ENCODE data around the gene TIMP4. TPM values are rescaled to one million over a fixed set of nuclear protein-coding genes. Genes with fewer than 3 reads are reported as not detected.

TIMP4 gene
- polyA plus RNA-seq, 4 donors, result 0.98 to 1.1 (median 1.1) TPM

DNA sequence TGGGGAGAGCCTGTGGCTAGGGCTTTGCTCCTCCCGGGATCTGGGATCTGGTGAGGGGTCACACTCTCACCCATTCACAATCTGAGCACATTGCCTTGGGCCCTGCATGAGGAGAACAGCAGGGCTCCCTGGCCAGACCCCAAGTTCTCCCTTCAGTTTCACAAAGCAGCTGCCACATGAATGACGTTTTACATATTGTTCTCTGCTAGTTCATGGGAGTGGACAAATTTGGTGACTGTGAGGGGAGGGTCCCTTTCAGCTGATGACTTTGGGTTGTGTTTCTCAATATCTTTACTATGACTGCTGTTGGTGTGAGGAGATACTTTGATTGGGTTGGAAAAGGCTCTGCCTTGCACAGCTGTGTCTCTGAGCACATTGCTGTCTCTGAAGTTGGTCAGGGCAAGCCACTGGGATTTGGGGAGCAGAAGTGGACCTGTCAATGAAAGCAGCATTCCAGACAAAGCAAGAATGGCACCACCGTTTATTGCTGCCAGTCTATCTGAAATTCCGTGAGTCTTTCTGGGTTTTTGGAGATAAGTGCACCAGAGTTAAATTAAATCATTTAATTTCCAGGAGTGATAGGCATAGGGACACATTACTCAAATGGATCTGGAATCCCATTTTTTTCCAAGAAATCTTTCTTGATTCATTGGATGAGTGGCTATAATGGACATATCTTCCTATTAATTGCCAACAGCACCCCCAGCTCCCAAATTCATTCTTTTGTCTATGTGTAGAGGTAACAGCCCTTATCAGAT, 10.3 kb downstream of the TIMP4 start:
- no peak for DNase-seq (ENCODE audit: low read depth in 4 of 4, low spot score in 3 of 4)

DNA sequence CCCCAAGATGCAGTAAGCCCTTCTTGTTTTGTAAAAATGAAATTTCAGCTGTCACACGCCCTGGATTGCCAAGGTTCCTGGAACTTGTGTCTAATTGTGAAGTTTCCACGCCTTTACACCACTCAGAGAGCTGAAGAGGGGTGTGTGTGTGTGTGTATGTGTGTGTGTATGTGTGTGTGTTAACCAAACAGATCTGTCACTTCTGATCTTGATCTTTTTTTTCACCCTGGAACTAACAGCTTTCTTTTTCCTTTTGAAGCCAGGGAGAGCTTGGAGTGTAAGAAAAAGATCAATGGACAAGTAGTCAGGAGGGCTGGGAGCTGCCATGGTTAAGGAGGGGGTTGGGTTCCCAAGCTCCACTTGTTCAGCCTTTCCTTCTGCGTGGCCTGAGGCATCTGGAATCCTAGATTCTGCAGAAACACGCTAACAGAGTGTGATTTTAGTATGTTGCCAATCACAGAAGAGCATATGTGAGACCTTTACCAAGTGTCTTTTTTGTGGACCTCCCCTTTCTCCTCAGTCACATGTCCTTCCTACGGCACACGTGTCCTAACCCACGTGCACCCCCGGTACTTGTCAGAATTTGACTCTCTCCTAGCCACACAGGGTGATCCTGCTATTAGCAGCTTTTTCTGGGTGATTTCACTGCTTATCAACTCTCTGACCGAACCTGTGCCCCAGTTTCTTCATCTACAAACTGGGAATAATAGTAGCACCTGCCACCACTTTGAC, 11.5 kb downstream of the TIMP4 start:
- DNase-seq (ENCODE audit: low read depth in 4 of 4, low spot score in 3 of 4), result no peak

DNA sequence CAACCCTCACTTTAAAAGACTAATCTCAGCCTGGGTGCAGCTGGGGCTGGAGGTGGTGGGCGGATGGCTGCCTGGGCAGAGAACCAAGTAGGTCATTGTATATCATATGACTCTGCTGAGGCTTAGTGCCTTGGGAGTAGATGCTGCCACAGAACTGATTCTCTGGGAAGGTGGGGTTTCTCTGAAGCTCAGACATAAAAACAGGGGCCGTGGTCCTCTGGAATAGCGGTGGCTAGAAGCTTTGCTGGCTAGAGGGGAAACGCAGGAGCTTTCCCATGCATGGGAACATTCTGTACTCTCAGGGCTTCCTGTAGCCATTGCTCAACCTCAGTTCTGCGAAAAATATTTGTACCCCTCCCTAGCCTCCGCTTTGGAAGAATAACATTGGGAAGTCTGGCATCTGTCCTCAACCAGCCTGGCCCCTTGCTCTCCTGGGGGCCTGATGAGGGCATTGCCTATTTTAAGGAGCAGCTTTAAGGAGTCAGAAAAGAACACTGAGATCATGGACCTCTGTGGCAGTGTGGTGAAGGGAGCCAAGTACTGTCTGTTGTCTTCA, 14.7 kb downstream of the TIMP4 start:
- DNase-seq (ENCODE audit: low read depth in 4 of 4, low spot score in 3 of 4), result no peak

DNA sequence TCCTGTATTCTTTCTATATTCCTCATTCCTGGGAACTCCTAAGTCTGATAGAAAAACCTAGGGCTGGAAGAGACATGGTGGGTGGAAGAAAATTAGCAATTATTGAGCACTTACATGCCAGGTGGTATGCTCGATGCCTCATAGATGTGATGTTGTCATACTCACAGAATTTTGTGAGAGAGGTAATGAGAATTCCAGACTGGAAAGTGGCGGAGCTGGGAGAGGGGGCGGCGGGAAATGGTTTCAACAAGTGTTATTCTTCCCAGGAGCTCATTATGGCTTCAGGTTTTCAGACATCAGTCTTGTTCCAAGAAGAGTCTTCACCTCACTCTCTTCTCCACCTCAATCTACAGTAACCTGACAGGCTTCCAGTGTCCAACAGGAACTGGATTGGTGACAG, 16.2 kb downstream of the TIMP4 start:
- no peak for DNase-seq (ENCODE audit: low read depth in 4 of 4, low spot score in 3 of 4)

DNA sequence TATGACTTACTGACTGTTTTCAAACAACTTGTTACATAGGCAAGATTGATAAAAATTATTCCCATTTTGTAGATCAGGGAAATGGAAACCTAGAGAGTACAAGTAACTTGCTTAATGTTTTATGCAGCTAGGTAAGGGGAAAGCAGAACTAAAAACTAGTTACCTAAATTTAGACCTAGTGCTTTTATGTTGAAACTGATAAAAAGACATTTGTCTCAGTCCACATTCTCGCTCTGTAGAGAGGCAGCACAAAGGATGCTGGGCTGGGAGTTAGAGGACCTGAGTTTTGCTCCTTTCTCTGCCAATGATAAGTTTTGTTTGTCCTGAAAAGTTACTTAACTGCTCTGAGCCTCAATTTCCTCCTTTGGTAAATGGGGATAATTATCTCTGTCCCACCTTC, 17.4 kb downstream of the TIMP4 start:
- DNase-seq (ENCODE audit: low read depth in 4 of 4, low spot score in 3 of 4), result no peak

DNA sequence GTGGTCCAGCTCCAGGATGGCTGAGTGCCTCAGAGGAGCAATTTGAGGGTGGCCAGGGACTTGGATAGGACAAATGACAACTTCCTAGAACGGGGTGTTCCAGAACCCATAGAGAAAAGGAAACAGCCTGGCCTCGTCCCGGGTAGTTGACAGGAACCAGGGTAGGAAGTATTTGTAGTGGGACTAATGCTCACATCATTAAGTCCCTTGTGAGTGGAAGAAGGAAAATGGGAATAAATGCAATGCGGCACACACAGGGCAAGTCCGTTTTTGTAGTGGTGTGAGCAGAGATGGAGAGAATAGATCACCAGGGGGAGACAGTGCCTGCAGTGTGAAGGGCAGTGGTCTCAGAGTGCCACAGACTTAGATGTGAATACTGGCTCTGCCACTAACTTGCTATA, 19.6 kb downstream of the TIMP4 start:
- DNase-seq (ENCODE audit: low read depth in 4 of 4, low spot score in 3 of 4), result peak in 1 of 4 donors; percentile 34

DNA sequence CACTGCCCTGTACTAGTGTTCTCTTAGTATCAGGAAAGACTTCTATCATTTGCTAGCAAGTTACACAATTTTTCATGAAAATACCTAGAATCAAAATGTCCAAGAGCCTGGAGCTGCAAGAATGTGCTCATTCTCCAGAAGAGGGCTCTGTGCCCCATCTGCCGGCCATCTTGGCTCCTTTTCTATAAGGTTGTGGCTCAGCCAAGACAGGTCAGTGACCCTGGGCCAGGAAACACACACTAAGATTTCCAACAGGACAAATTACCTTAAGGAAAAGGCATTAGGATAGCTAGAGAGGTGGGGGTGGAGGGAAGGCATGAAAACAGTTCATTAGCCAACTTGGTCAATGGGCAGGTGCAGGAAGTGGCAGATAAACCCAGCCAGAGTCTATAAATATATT, 20.7 kb downstream of the TIMP4 start:
- DNase-seq (ENCODE audit: low read depth in 4 of 4, low spot score in 3 of 4), result no peak

DNA sequence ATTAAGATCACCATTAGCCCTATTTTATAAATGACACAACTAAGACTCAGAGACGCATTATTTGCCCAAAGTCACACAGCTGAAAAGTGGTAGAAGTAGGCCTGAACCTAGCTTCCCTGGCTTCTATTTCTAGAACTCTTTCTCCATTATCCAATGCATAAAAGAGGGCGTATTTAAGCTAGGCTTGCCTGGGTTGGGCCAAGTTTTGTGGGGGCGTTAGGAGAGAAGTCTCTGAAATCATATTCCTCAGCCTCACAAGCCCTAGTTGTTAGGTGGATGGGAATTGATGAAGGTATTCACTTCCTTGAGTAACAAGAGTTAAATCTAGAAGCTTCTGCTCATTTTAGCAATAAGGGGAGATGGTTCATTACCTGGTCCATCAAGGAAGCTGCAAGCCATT, 22.3 kb downstream of the TIMP4 start:
- no peak for DNase-seq (ENCODE audit: low read depth in 4 of 4, low spot score in 3 of 4)

DNA sequence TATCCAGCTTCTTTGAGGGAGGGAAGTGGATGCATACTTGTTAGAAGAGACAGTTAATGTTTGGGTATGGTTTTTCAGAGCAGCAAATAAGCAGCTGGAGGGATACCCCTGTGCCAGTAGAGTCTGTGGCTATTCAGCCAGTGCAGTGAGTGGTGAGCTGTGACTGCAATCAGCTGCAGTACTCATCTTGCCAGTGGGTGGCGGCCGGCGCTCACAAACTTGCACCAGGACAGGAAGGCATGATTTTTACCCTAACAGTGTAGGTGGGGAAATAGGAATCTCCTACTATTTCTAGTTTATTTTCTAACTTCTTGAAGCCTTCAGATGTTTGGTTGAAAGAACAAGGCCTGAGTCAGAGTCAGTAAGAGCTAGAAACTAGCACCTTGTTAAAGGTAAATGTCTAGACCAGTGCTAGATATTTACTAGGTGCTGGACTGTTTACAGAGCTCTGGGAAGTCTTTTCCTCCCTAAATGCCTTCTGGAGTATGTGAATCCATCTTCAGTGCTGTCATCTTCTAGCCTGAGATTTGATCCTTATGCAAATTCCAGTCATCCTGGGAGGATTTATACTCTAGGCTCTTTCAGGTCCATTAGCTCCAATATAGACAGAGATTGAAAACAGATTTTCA, 23.6 kb downstream of the TIMP4 start:
- DNase-seq (ENCODE audit: low read depth in 4 of 4, low spot score in 3 of 4), result peak in 2 of 4 donors; percentile 43 to 48

DNA sequence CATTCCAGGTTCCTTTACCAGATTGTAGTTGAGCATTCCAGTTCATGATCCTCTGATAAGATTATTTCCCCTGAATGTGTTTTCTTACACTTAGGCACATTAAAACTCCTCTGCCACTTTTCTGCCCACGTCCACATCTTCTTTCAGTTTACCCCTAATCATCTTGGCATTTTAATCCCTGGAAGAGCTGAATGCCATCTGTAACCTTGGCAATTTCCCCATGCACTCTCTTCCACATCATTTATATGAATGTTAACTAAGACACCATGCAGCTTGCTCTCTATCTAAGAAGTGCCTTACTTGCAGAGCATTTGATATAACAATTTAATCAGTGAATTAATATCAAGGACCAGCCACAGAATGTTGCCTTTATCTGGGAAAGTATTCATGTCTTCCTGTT, 25.8 kb downstream of the TIMP4 start:
- no peak for DNase-seq (ENCODE audit: low read depth in 4 of 4, low spot score in 3 of 4)

DNA sequence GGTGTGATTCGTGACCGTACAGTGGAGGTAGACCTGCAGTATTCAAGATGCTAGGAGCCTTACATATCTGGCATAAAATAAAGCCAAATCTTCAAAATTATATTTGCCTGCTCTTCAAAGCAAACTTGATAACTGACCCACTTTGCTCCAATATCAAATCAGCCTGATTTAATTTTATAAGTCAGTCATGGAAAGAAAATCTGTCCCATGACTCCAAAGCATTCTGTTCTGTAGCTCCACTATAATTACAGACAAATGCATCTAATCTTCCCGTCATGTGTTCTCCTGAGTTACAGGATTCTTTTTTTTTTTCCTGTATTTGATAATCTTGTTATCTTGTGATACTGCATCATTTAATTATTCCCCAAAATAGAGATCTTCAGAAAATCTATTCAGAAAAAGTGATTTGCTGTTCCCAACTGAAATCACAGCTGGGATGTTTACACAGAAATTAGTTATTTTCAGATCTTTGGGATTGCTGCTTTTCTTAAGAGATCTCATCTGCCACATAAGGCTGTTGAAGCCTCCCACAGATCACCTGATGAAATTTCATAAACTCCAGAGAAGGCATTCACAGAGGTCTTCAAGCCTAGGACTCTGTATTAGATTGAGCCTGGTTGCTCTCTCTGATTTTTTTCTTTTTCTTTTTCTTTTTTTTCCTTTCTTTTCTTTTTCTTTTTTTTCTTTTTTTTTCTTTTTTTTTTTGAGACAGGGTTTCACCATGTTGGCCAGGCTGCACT, 27.2 kb downstream of the TIMP4 start:
- DNase-seq (ENCODE audit: low read depth in 4 of 4, low spot score in 3 of 4), result no peak

DNA sequence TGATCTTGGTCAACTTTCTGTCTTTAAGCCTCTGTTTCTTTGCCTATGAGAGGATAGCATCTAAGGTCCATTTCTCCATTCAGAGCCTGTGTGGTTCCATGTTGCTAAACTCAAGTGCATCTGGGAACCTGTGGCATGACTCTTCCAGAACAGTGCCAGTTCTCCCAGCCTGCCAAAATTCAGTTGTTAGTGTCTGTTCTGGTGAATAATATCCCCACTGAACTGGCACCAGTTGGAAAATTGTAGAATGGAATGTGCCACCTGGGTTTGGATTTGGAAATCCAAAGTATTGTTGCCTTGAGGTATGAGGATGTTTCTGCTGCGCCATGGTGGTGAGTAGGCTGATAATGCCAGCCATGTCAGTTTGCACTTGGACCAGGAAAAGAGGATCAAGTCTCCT, 31.3 kb downstream of the TIMP4 start:
- DNase-seq (ENCODE audit: low read depth in 4 of 4, low spot score in 3 of 4), result no peak

DNA sequence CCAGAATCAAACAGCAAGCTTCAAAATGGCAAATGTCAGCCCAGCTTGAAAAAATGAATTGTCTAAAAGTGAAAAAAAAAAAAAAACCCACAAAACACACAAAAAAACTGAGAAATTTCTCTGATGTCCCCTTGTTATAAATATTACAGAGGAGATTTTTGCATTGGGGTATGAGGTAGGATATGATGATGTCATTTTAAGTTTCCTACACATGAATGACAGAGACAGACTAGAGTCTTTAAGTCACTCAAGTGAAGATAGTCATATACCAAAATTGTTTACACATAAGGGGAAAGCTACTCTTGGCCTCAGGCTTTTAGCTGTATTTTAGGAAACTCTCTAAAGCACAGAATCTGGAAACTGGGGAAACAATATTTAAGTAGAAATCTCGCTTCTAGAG, 32.9 kb downstream of the TIMP4 start:
- DNase-seq (ENCODE audit: low read depth in 4 of 4, low spot score in 3 of 4), result no peak

DNA sequence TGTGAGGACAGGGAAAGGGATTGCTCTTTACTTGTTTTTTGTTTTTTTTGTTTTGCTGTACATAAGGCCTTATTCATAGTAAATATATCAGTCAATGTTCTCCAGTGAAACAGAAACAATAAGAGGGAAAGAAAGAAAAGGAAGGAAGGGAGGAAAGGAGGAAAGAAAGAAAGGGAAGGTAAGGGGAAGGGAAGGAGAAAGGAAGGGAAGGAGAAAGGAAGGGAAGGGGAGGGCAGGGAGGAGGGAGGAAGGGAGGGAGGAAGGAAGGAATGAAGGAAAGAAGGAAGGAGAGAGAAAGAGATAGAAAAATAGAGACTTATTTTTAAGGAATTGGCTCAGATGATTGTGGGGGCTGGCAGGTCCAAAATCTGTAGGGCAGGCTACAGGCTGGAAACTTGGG, 37.2 kb downstream of the TIMP4 start:
- no peak for DNase-seq (ENCODE audit: low read depth in 4 of 4, low spot score in 3 of 4)

DNA sequence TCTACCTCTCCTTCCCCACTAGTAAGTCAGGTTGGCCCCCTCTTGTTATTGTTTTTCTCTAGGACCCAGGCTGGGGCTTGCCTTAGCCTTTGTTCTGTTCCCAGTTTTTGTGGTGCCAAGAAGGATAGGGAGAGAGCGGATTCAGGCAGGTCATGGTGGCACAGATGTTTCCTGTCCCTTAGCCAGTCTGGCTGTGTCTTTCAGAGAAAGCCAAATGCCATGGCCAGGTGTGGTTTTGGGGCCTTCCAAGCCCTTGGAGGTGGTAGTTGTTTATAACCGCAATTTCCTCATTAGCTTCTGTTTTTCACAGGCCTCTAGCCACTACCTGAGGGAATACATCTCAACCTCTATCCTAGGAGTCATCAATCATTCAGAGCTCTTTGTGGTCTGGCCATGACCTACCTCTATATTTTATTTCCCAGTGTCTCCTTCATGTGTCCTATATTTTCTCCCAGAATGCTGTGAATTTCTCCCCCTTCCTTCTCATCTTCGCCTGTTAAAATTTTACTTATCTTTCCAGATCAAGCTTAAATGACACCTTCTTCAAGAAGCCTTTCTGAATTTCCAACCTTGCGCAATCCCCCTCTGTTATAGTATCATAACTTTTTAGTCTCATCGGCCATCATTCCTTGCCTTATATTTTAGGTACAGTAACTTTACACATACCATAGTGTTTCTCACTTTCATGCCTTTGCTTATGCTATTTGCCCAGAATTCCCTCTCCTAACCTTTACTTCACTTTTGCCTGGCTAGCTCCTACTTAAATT, 38.2 kb downstream of the TIMP4 start:
- no peak for DNase-seq (ENCODE audit: low read depth in 4 of 4, low spot score in 3 of 4)

DNA sequence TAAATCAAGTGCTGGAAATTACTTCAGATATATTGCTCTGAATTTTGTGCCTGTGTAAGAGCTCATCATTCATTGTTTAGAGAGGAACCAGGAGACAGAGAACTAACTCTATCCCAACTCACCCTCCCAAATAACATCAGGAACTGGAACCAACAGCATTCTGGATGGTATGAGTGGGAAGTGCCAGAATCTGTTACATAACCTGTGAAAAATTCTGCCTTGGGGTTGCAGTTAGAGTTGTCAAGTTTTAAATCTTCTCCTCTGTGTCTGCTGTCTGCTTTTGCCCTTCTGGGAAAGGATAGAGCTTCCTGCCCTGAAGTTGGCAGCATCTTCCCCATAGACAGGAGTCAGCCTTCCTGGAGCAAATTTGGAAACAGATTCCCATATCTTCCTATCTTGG, 41.2 kb downstream of the TIMP4 start:
- no peak for DNase-seq (ENCODE audit: low read depth in 4 of 4, low spot score in 3 of 4)

DNA sequence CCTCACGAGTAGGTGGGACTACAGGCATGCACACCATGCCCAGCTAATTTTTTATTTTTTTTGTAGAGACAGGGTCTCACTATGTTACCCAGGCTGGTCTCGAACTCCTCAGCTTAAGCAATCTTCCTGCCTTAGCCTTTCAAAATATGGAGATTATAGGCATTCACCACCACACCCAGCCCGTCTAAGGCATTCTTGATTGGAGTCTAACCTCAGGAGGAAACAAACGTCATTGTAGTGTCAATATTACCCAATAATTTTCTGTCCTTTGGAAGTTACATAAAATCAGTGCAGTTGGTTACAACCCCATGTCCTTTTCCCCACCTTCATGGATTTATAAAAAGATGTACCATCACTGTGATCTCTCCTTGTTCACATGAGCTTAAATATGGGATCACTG, 41.8 kb downstream of the TIMP4 start:
- DNase-seq (ENCODE audit: low read depth in 4 of 4, low spot score in 3 of 4), result no peak

DNA sequence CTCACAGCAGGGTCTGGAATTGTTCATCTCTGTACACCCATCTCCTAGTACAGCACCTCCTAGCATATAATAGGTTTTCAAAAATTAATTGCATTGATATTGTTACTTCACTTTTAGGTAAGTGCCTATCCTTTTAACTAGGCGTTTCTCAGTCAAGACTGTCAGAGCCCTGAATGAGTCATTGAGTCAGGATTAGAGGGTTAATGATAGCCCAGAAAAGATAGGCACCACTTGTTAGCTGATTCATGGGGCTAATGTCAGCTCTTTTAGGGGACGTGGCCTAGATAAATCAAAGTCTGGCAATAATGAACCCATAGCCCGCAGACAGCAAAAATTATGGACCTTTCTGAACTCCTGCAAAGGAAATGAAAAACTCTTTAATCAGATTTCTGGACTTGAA, 42.9 kb downstream of the TIMP4 start:
- DNase-seq (ENCODE audit: low read depth in 4 of 4, low spot score in 3 of 4), result no peak

DNA sequence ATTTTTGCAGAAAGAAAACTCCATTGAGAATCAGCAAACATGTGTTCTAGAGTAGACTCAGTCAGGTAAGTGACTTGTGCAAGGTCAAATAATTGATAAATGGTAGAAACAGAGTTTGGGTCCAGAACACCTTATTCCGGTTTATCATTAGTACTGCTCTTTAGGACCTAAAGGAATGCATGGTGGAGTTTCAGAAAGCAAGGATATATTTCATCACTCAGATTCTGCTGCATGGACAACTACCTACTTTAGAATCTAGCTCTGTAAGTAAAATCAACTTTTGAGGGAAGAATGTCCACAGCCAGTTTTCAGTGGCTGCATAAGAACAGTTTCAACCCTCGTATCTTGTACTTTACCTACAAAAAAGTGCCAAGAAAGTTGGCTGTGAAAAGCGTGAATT, 43.6 kb downstream of the TIMP4 start:
- DNase-seq (ENCODE audit: low read depth in 4 of 4, low spot score in 3 of 4), result no peak

DNA sequence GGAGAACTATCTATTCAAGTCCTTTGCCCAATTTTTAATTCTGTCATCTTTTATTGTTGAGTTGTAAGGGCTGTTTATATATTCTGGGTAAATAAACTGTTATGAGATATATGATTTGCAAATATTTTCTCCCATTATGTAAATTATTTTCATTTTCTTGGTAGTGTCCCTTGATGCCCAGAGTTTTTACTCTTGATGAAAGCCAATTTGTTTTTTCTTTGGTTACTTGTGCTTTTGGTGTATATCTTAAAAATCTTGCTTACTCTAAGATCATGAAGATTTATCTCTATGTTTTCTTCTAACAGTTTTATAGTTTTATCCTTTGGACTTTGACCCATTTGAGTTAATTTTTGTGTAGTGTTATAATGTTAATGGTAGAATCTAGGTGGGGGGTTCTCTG, 44.5 kb downstream of the TIMP4 start:
- DNase-seq (ENCODE audit: low read depth in 4 of 4, low spot score in 3 of 4), result peak in 3 of 4 donors; percentile 12 to 27 (median 27)

Data from right renal pelvis (tissue), 4 donors.